Activated CD8-positive, alpha-beta memory T cell treated with anti-CD3 and anti-CD28 coated beads, Interleukin-2, amount 50 U/mL, for 48 hours (primary cell): Measurements from ENCODE around the gene CHIT1.

Source experiments
- DNase-seq: peaks from one replicate; pipeline ENCODE4 v3.0.0-alpha.2; 2020

CHIT1 gene

GRCh38 chr1:203173566-203173965 lies 55.9 kb downstream of the CHIT1 start:
- no peak for DNase-seq

- DNase-seq: no peak
Observed at GRCh38 chr1:203173011-203173555, 56.4 kb downstream of the CHIT1 start.

GRCh38 chr1:203172184-203173010 lies 57.1 kb downstream of the CHIT1 start:
- peak; percentile 76 for DNase-seq

GRCh38 chr1:203171341-203172183 lies 57.9 kb downstream of the CHIT1 start:
- no peak for DNase-seq

- DNase-seq: no peak
Observed at GRCh38 chr1:203170625-203171330, 58.7 kb downstream of the CHIT1 start.

GRCh38 chr1:203169770-203170520 lies 59.5 kb downstream of the CHIT1 start:
- DNase-seq: no peak

- DNase-seq: no peak
Observed at GRCh38 chr1:203168991-203169390, 60.5 kb downstream of the CHIT1 start.

- no peak for DNase-seq
Observed at GRCh38 chr1:203168256-203168786, 61.2 kb downstream of the CHIT1 start.

GRCh38 chr1:203167913-203168200 lies 61.6 kb downstream of the CHIT1 start:
- no peak for DNase-seq

GRCh38 chr1:203167026-203167912 lies 62.2 kb downstream of the CHIT1 start:
- no peak for DNase-seq

- DNase-seq: no peak
Observed at GRCh38 chr1:203166192-203166940, 63.1 kb downstream of the CHIT1 start.
